ENCODE data around the gene CALCOCO2. TPM values are rescaled to one million over a fixed set of nuclear protein-coding genes. Genes with fewer than 3 reads are reported as not detected.

Gene CALCOCO2
- total and polyA plus RNA-seq, 2 of the 13 experiments (the other 11 are each of a cell fraction or from before 2014, with no cell fraction given) = 72.9 to 111 TPM

- Histone ChIP-seq H3K27ac (ENCODE audit: extremely low read length, insufficient read depth, low read length) (peak overlapping the region; percentile 84), H3K4me2 (ENCODE audit: low read depth, low read length) (peak overlapping the region; percentile 89), H2AFZ (ENCODE audit: low read length) (peak overlapping the region; percentile 34), H4K20me1 (ENCODE audit: insufficient read depth, low read length) (no peaks in the 10 kb centered on the region; the same call in 1 of the 2 replicates), H3K27me3 (ENCODE audit: control insufficient read depth in 1 of 2, insufficient read depth in 2 of 2, low read length in 2 of 2) (no peaks in the 10 kb centered on the region; a peak in 1 of 5 replicates), H3K9me3 (ENCODE audit: low read length) (no peaks in the 10 kb centered on the region), H3K4me1 (ENCODE audit: insufficient read depth, low read length) (peaks cover 52% of the 10 kb centered on the region), H3K4me3 (replicated peaks in 1 of 3; ENCODE audit: insufficient read depth in 1 of 3, low read depth in 2 of 3, low read length in 3 of 3) (peak overlapping the region; percentile 76 to 97 (median 81)), H3K79me2 (ENCODE audit: insufficient read depth, low read length) (peaks cover 22% of the 10 kb centered on the region), H3K9ac (ENCODE audit: insufficient read depth, low read depth, low read length) (peak overlapping the region; percentile 93), H3K36me3 (replicated peaks in 1 of 2; ENCODE audit: control insufficient read depth in 1 of 2, insufficient read depth in 2 of 2, low read length in 2 of 2) (peaks cover 5 to 14% of the 10 kb centered on the region in 2 experiments)
- in situ Hi-C loops (cut with HindIII; ENCODE audit: extremely low pct_ligation_motif_present, low pct_unique_long_range_greater_than_20kb) (no loop called here), intact Hi-C loops (cut with micrococcal nuclease; ENCODE audit: unreplicated experiment) (loop anchor here (1.0 to 2.0 kb wide), 4 partner anchors 10 to 300 kb away; partner anchors contain the start of gene UBE2Z)
- BruUV-seq (replicated peaks) = TSS peak; percentile 73
- ATAC-seq (peak; percentile 12), FAIRE-seq (no peak), DNase-seq (ENCODE audit: low spot score) (no peak)
- 2% methylated on average over 24 of the region's 24 CpGs for WGBS (ENCODE audit: low lambda C conversion rate)
- ChIA-PET POLR2A (interaction anchor here (0.7 to 4.9 kb wide), 37 partner anchors 8 to 952 kb away, joined by 3 to 194 read pairs (median 5); partner anchors contain the start of genes CALCOCO2, IGF2BP1, NFE2L1 and PHB1), CTCF (ENCODE audit: low intra/inter-chr PET ratio, low total read pairs) (no interaction called here)
- TF ChIP-seq FUBP1 (CRISPR knock-in tag; IDR thresholded peaks at IDR 0.05; ENCODE audit: borderline replicate concordance) = peak; percentile 73; the same call in 1 of the 2 replicates
- 0 out of 4 replicates have a peak, but pooled peaks of 1 of the 2 experiments have one; percentile 4 for TF ChIP-seq NR2F1 (CRISPR knock-in tag; IDR thresholded peaks at IDR 0.05)
- TF ChIP-seq TEAD2 (CRISPR knock-in tag; IDR thresholded peaks at IDR 0.05) = no peak
- 0 out of 2 replicates have a peak, but pooled peaks have one; percentile 32 for TF ChIP-seq ZNF235 (CRISPR knock-in tag; IDR thresholded peaks at IDR 0.05; ENCODE audit: borderline replicate concordance)
- TF ChIP-seq MED13 (CRISPR knock-in tag; IDR thresholded peaks at IDR 0.05) = no peak
- no peak for TF ChIP-seq DPF2 (CRISPR knock-in tag; IDR thresholded peaks at IDR 0.05; ENCODE audit: borderline replicate concordance, low read depth)
- TF ChIP-seq TRIM22 (IDR thresholded peaks at IDR 0.05) = no peak
- TF ChIP-seq KDM4B (CRISPR knock-in tag; IDR thresholded peaks at IDR 0.05) = no peak
- TF ChIP-seq ZNF510 (CRISPR knock-in tag; IDR thresholded peaks at IDR 0.05; ENCODE audit: low read depth) = peak; percentile 78
- TF ChIP-seq ZNF274 (CRISPR knock-in tag; IDR thresholded peaks at IDR 0.05) = peak; percentile 45; the same call in 1 of the 2 replicates
- no peak for TF ChIP-seq NFYC (CRISPR knock-in tag; IDR thresholded peaks at IDR 0.05)
- no peak for TF ChIP-seq ZNF740 (CRISPR knock-in tag; IDR thresholded peaks at IDR 0.05)
- 0 out of 2 replicates have a peak, but pooled peaks have one; percentile 16 for TF ChIP-seq ZC3H13 (CRISPR knock-in tag; IDR thresholded peaks at IDR 0.05)
- TF ChIP-seq CENPBD1 (CRISPR knock-in tag; IDR thresholded peaks at IDR 0.05; ENCODE audit: borderline replicate concordance, low read depth) = peak; percentile 41; the same call in 1 of the 2 replicates
- TF ChIP-seq MYNN (CRISPR knock-in tag; IDR thresholded peaks at IDR 0.05; ENCODE audit: low read depth) = no peak
- peak; percentile 52 for TF ChIP-seq IKZF4 (CRISPR knock-in tag; IDR thresholded peaks at IDR 0.05; ENCODE audit: borderline replicate concordance, low read depth, not compliant biosample characterization)
- TF ChIP-seq MATR3 (CRISPR knock-in tag; IDR thresholded peaks at IDR 0.05) = no peak
- TF ChIP-seq PBX2 (CRISPR knock-in tag; IDR thresholded peaks at IDR 0.05) = no peak
- no peak for TF ChIP-seq SP2 (CRISPR knock-in tag; IDR thresholded peaks at IDR 0.05)
Observed at GRCh38 chr17:48892940-48893645, 62.3 kb downstream of the CALCOCO2 start.
